HEK293 (cell line): ENCODE data around the gene MMP24OS.

Source experiments
- CTCF ChIA-PET: fragments of 350-600 bp; formaldehyde crosslinking; extraction: SDS; loops from one replicate; lab custom pipeline; 2021; ENCODE audit warnings: antibody characterized with exemption; lab: Yijun Ruan, JAX
- POLR2A ChIA-PET: fragments of 300-600 bp; formaldehyde crosslinking; extraction: SDS; loops from one replicate; lab custom pipeline; 2020; ENCODE audit warnings: antibody characterized with exemption, inconsistent platforms; lab: Yijun Ruan, JAX
- H3K27ac ChIP-seq: fragments of 200-500 bp; sonication (Bioruptor generic); 2 replicates; pipeline ENCODE4 v1.5.1; 2014; ENCODE audit warnings: low read depth, low read length, control low read depth, inconsistent platforms; ENCODE audit errors: extremely low read depth
- H3K36me3 ChIP-seq, 2 experiments: fragments of 200-500 bp in 1 of 2; sonication (Bioruptor generic) in 1 of 2; 1 replicate in 1 of 2; 2 replicates in 1 of 2; pipeline ENCODE4 v1.5.1; 2014 to 2017; ENCODE audit warnings: inconsistent platforms in 2 of 2, low read length in 2 of 2; ENCODE audit not compliant: control insufficient read depth in 2 of 2, insufficient read depth in 1 of 2
- H3K4me1 ChIP-seq: fragments of 200-500 bp; sonication (Bioruptor generic); 2 replicates; pipeline ENCODE4 v1.5.1; 2014; ENCODE audit warnings: mild to moderate bottlenecking, low read length, inconsistent platforms; ENCODE audit not compliant: control insufficient read depth, insufficient read depth
- H3K4me3 ChIP-seq: 2 replicates; pipeline ENCODE4 v1.5.1; 2011; ENCODE audit warnings: low read depth, mild to moderate bottlenecking, control low read depth, low read length, moderate library complexity
- H3K9me3 ChIP-seq: fragments of 200-500 bp; sonication (Bioruptor generic); 2 replicates; pipeline ENCODE4 v1.5.1; 2014; ENCODE audit warnings: low read depth, low read length, inconsistent platforms; ENCODE audit not compliant: control insufficient read depth, insufficient read depth
- HOXD13 ChIP-seq: sonication (generic); formaldehyde crosslinking; IDR thresholded peaks from 2 replicates; pipeline ENCODE4 v1.8.0; 2022; ENCODE audit warnings: missing genetic modification reagents, borderline replicate concordance
- KLF1 ChIP-seq: fragments of 450-650 bp; formaldehyde crosslinking; IDR thresholded peaks from 2 replicates; pipeline ENCODE4 v1.5.1; 2016; ENCODE audit warnings: missing biosample characterization, missing genetic modification characterization
- SCRT2 ChIP-seq: fragments of 450-650 bp; formaldehyde crosslinking; IDR thresholded peaks from 2 replicates; pipeline ENCODE4 v1.5.1; 2016; ENCODE audit warnings: missing biosample characterization, missing genetic modification characterization
- TCF7L2 ChIP-seq: IDR thresholded peaks from 2 replicates; pipeline ENCODE4 v1.6.1; 2011; ENCODE audit warnings: low read depth, mild to moderate bottlenecking, inconsistent platforms, low read length, moderate library complexity, borderline replicate concordance
- YY1 ChIP-seq: fragments of 450-650 bp; formaldehyde crosslinking; IDR thresholded peaks from 2 replicates; pipeline ENCODE4 v1.5.1; 2018; ENCODE audit warnings: missing biosample characterization, missing genetic modification characterization
- ZFP41 ChIP-seq: fragments of 450-650 bp; formaldehyde crosslinking; IDR thresholded peaks from 2 replicates; pipeline ENCODE4 v1.5.1; 2016; ENCODE audit warnings: missing biosample characterization, missing genetic modification characterization, borderline replicate concordance
- ZIC2 ChIP-seq: fragments of 450-650 bp; formaldehyde crosslinking; IDR thresholded peaks from 2 replicates; pipeline ENCODE4 v1.5.1; 2016; ENCODE audit warnings: missing biosample characterization, missing genetic modification characterization
- ZNF10 ChIP-seq: fragments of 450-650 bp; formaldehyde crosslinking; IDR thresholded peaks from 2 replicates; pipeline ENCODE4 v1.5.1; 2017; ENCODE audit warnings: missing biosample characterization, missing genetic modification characterization
- ZNF132 ChIP-seq: fragments of 450-650 bp; formaldehyde crosslinking; IDR thresholded peaks from 2 replicates; pipeline ENCODE4 v1.5.1; 2017; ENCODE audit warnings: missing biosample characterization, missing genetic modification characterization, borderline replicate concordance
- ZNF175 ChIP-seq: fragments of 450-650 bp; formaldehyde crosslinking; IDR thresholded peaks from 2 replicates; pipeline ENCODE4 v1.5.1; 2016; ENCODE audit warnings: missing biosample characterization, missing genetic modification characterization
- ZNF184 ChIP-seq: fragments of 450-650 bp; IDR thresholded peaks from 2 replicates; pipeline ENCODE4 v1.5.1; 2018; ENCODE audit warnings: missing biosample characterization, mild to moderate bottlenecking, missing genetic modification characterization
- ZNF214 ChIP-seq: fragments of 450-650 bp; formaldehyde crosslinking; IDR thresholded peaks from 2 replicates; pipeline ENCODE4 v1.5.1; 2017; ENCODE audit warnings: missing biosample characterization, mild to moderate bottlenecking, missing genetic modification characterization, borderline replicate concordance
- ZNF248 ChIP-seq: fragments of 450-650 bp; formaldehyde crosslinking; IDR thresholded peaks from 2 replicates; pipeline ENCODE4 v1.5.1; 2017; ENCODE audit warnings: missing biosample characterization, missing genetic modification characterization
- ZNF302 ChIP-seq: fragments of 450-650 bp; formaldehyde crosslinking; IDR thresholded peaks from 2 replicates; pipeline ENCODE4 v1.5.1; 2016; ENCODE audit warnings: missing biosample characterization, missing genetic modification characterization, low read depth
- ZNF335 ChIP-seq: fragments of 450-650 bp; formaldehyde crosslinking; conservative IDR thresholded peaks from 2 replicates; pipeline ENCODE4 v1.5.1; 2016; ENCODE audit warnings: missing biosample characterization, missing genetic modification characterization
- ZNF596 ChIP-seq: fragments of 450-650 bp; IDR thresholded peaks from 2 replicates; pipeline ENCODE4 v1.5.0; 2018; ENCODE audit warnings: missing biosample characterization, mild to moderate bottlenecking, missing genetic modification characterization, moderate library complexity
- ZNF600 ChIP-seq: fragments of 450-650 bp; formaldehyde crosslinking; IDR thresholded peaks from 2 replicates; pipeline ENCODE4 v1.5.1; 2016; ENCODE audit warnings: missing biosample characterization, missing genetic modification characterization
- ZNF610 ChIP-seq: fragments of 450-650 bp; formaldehyde crosslinking; IDR thresholded peaks from 2 replicates; pipeline ENCODE4 v1.5.1; 2016; ENCODE audit warnings: missing biosample characterization, missing genetic modification characterization, borderline replicate concordance
- ZNF664 ChIP-seq: fragments of 450-650 bp; formaldehyde crosslinking; IDR thresholded peaks from 2 replicates; pipeline ENCODE4 v1.5.1; 2016; ENCODE audit warnings: missing biosample characterization, missing genetic modification characterization
- ZNF747 ChIP-seq: fragments of 450-650 bp; formaldehyde crosslinking; IDR thresholded peaks from 2 replicates; pipeline ENCODE4 v1.5.1; 2016; ENCODE audit warnings: missing biosample characterization, missing genetic modification characterization
- TF ChIP-seq, protein P1 (sequence below): fragments of 450-650 bp; formaldehyde crosslinking; IDR thresholded peaks from 2 replicates; pipeline ENCODE4 v1.5.1; 2017; ENCODE audit warnings: missing biosample characterization, mild to moderate bottlenecking, missing genetic modification characterization, moderate library complexity

The MMP24OS gene

DNA sequence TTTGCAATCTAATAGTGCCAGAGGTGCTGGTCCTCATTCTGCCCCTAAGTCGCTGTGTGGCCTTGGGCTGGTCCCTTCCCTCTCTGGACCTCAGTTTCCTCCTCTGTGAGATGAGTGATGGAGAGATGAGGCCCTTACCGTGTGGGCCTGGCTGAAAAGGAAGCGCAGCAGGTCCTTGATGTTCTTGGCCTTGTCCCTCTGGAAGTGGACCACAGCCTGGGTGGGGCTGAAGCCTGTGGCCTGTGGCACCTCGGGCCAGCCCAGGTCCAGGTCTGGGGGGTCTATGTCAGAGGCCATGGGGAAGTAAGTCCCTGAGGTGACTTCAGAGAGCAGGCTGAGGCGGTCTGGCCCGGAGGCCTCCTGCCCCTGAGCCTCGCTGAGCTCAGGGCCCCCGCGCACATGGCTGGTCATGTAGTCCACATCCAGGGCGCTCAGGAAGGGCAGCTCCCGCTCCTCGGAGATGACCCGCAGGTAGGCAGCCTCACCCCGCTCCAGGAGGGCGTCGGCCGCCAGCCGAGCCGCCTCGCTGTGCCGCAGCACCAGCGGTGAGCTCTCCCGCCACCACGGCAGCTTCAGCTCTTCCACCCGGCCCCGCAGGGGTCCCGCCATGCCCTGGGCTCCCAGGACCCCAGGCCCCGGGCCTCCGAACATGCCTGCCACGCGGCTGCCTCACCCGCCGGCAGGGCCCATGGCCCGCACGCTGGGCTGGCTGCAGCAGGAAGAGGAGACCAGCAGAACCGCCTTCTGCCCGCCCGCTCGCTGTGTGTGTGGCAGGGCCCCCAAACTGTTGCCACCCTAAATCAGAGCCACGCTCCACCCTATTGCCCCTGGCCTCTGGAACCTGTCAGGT is 14.0 kb upstream of the MMP24OS start, which contains the start of gene FAM83C:
Gene FAM83C, minus strand, starts transcription at position 772 of the 850 bp plus-strand sequence. Its CDS starts 121 bp downstream, at position 651.
- no peak within 1 kb of the TSS for H3K4me3 ChIP-seq
- TF ChIP-seq, protein P1, sequence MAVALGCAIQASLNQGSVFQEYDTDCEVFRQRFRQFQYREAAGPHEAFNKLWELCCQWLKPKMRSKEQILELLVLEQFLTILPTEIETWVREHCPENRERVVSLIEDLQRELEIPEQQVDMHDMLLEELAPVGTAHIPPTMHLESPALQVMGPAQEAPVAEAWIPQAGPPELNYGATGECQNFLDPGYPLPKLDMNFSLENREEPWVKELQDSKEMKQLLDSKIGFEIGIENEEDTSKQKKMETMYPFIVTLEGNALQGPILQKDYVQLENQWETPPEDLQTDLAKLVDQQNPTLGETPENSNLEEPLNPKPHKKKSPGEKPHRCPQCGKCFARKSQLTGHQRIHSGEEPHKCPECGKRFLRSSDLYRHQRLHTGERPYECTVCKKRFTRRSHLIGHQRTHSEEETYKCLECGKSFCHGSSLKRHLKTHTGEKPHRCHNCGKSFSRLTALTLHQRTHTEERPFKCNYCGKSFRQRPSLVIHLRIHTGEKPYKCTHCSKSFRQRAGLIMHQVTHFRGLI, result no peak
- TF ChIP-seq ZNF132, result no peak
- no peak for TF ChIP-seq ZNF175 (tag by site-specific recombination)
- TF ChIP-seq ZNF664, result no peak
- ChIA-PET POLR2A (no interaction called here), CTCF (interaction anchor here (1.7 kb wide), 1 partner anchor 11 kb away, joined by 6 read pairs; no protein-coding TSS in a partner anchor)
- H3K36me3 ChIP-seq, result no peaks in the 10 kb centered on the region
- no peak within 1 kb of the TSS; the same call in 1 of the 2 replicates for H3K27ac ChIP-seq
- H3K9me3 ChIP-seq, result no peaks in the 10 kb centered on the region
- H3K4me1 ChIP-seq, result no peaks in the 10 kb centered on the region

DNA sequence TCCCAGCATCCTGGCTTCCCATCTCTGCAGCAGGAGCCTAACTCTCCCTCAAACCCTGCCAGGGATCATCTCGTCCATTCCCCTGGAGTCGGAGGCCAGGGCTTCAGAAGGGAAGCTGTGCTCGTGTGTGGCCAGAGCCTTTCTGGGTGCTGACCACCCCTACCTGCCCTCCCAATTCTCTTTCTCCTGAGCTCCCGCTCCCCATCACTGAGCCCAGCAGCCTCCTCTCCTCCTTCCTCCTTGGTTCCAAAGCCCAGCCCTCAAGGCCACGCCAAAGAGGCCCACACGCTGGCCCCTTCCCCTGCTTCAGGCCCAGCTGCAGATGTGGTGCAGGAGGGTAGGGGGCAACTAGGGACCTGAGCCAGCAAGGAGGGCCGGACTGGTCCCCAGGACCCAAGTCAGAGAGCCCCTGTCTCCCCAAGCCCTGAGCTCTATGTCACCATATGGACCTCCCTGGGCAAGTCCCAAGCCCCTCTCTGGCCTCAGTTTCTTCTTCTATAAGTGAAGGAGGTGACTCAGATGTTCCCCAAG is 13.0 kb upstream of the MMP24OS start:
- Histone ChIP-seq H3K27ac (no peak overlapping the region), H3K36me3 (no peaks in the 10 kb centered on the region), H3K4me3 (no peak overlapping the region), H3K4me1 (no peaks in the 10 kb centered on the region), H3K9me3 (no peaks in the 10 kb centered on the region)
- CTCF ChIA-PET, result no interaction called here
- no peak for TF ChIP-seq TCF7L2
- TF ChIP-seq ZNF596 (tag by site-specific recombination), result no peak
- TF ChIP-seq ZNF184 (tag by site-specific recombination), result no peak
- TF ChIP-seq, protein P1, result no peak
- no peak for TF ChIP-seq KLF1 (tag by site-specific recombination)
- TF ChIP-seq ZNF248 (tag by site-specific recombination), result no peak
- TF ChIP-seq ZNF600 (tag by site-specific recombination), result no peak
- POLR2A ChIA-PET, result no interaction called here

DNA sequence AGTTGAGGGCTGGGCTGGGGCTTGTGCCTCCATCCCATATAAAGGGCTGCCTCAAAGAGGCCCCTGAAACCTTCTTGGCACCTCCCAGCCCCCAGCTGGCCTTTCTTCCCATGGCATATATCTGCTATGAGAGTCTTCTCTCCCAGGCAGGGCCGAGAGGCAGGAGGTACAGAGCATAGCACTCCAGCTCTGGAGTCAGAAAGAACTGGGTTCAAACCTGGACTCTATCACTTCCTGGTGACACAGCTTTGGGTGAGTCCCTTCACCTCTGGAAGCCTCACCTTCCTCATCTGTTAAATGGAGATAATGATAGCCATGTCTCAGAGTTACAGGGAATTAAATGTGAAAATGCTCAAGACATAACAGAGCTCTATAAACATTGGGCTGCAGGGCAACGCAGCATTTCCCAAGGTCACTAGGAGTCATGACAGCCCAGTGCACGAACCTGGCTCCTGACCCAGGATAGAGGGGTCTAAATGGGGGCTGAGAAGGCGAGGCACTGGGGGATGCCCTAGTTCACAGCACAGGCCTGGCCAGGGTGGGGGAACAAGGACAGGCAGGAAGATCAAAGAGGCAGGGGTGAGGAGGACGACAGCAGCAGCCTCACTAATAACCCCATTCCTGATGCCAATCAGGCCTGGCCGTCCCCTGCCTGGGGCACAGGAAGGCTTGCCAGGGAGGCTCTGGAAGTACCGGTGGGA is 12.4 kb upstream of the MMP24OS start:
- TF ChIP-seq ZNF214 (tag by site-specific recombination) (no peak), ZNF610 (tag by site-specific recombination) (no peak), HOXD13 (CRISPR knock-in tag) (no peak), ZFP41 (tag by site-specific recombination) (no peak), ZIC2 (tag by site-specific recombination) (no peak), ZNF302 (tag by site-specific recombination) (no peak), YY1 (tag by site-specific recombination) (no peak), ZNF747 (tag by site-specific recombination) (no peak), ZNF10 (tag by site-specific recombination) (no peak), ZNF335 (tag by site-specific recombination) (no peak), SCRT2 (no peak)
- no peaks in the 10 kb centered on the region for H3K36me3 ChIP-seq
- no peaks in the 10 kb centered on the region for H3K4me1 ChIP-seq
- POLR2A ChIA-PET, result interaction anchor here (0.9 kb wide), 1 partner anchor 160 kb away, joined by 4 read pairs; no protein-coding TSS in a partner anchor
- CTCF ChIA-PET, result interaction anchor here (0.6 to 2.3 kb wide), 4 partner anchors 12 to 864 kb away, joined by 3 to 7 read pairs (median 3); no protein-coding TSS in a partner anchor
- H3K4me3 ChIP-seq, result no peak overlapping the region
- H3K9me3 ChIP-seq, result no peaks in the 10 kb centered on the region
- H3K27ac ChIP-seq, result no peak overlapping the region
